Stimulated activated naive CD8-positive, alpha-beta T cell treated with anti-CD3 and anti-CD28 coated beads, Interleukin-15, Interleukin-2, amounts not matched to agents 100 ng/mL and 50 ng/mL, for 24 hours (primary cell): ENCODE data around the gene CABLES2.
A peak's percentile ranks its signal among the peaks of the same experiment; 100 is the strongest.

Source experiments
- H3K27ac Mint-ChIP-seq: one replicate; pipeline ENCODE4 v1.8.0; 2021; ENCODE audit warnings: mild to moderate bottlenecking, mixed read lengths
- H3K27me3 Mint-ChIP-seq: one replicate; pipeline ENCODE4 v1.8.0; 2021; ENCODE audit warnings: mixed read lengths
- H3K36me3 Mint-ChIP-seq: one replicate; pipeline ENCODE4 v1.8.0; 2021; ENCODE audit warnings: low read depth, mixed read lengths
- H3K4me1 Mint-ChIP-seq: one replicate; pipeline ENCODE4 v1.8.0; 2021; ENCODE audit warnings: low read depth, mixed read lengths
- H3K4me3 Mint-ChIP-seq: one replicate; pipeline ENCODE4 v1.8.0; 2021; ENCODE audit warnings: mild to moderate bottlenecking, mixed read lengths
- H3K9me3 Mint-ChIP-seq: one replicate; pipeline ENCODE4 v1.8.0; 2021; ENCODE audit warnings: mixed read lengths

Gene CABLES2

GRCh38 chr20:62354811-62355341 is 52.2 kb downstream of the CABLES2 start:
- no peaks in the 10 kb centered on the region for H3K4me1 Mint-ChIP-seq
- no peak overlapping the region for H3K27ac Mint-ChIP-seq
- H3K4me3 Mint-ChIP-seq, result no peak overlapping the region
- no peaks in the 10 kb centered on the region for H3K36me3 Mint-ChIP-seq
- no peaks in the 10 kb centered on the region for H3K27me3 Mint-ChIP-seq
- H3K9me3 Mint-ChIP-seq, result no peaks in the 10 kb centered on the region

GRCh38 chr20:62354031-62354808 is 52.9 kb downstream of the CABLES2 start:
- Mint-ChIP-seq H3K27ac (no peak overlapping the region), H3K4me3 (no peak overlapping the region), H3K27me3 (no peaks in the 10 kb centered on the region), H3K4me1 (no peaks in the 10 kb centered on the region), H3K36me3 (no peaks in the 10 kb centered on the region), H3K9me3 (peaks cover 3% of the 10 kb centered on the region)

GRCh38 chr20:62353289-62354030 is 53.6 kb downstream of the CABLES2 start:
- Mint-ChIP-seq H3K27me3 (no peaks in the 10 kb centered on the region), H3K36me3 (no peaks in the 10 kb centered on the region), H3K4me3 (no peak overlapping the region), H3K9me3 (peaks cover 7% of the 10 kb centered on the region), H3K27ac (no peak overlapping the region), H3K4me1 (no peaks in the 10 kb centered on the region)

GRCh38 chr20:62352402-62353288 is 54.4 kb downstream of the CABLES2 start:
- no peaks in the 10 kb centered on the region for H3K27me3 Mint-ChIP-seq
- H3K4me3 Mint-ChIP-seq, result no peak overlapping the region
- no peaks in the 10 kb centered on the region for H3K36me3 Mint-ChIP-seq

GRCh38 chr20:62351469-62352401 is 55.4 kb downstream of the CABLES2 start:
- H3K9me3 Mint-ChIP-seq, result peaks cover 11% of the 10 kb centered on the region
- no peak overlapping the region for H3K27ac Mint-ChIP-seq
- no peaks in the 10 kb centered on the region for H3K27me3 Mint-ChIP-seq
- H3K4me3 Mint-ChIP-seq, result no peak overlapping the region
- H3K36me3 Mint-ChIP-seq, result no peaks in the 10 kb centered on the region
- no peaks in the 10 kb centered on the region for H3K4me1 Mint-ChIP-seq

More at GRCh38 chr20:62352402-62353288, 54.4 kb downstream of the CABLES2 start:
- Mint-ChIP-seq H3K27ac (no peak overlapping the region), H3K9me3 (peaks cover 11% of the 10 kb centered on the region), H3K4me1 (no peaks in the 10 kb centered on the region)

GRCh38 chr20:62350629-62351422 is 56.3 kb downstream of the CABLES2 start:
- Mint-ChIP-seq H3K27me3 (no peaks in the 10 kb centered on the region), H3K9me3 (peaks cover 11% of the 10 kb centered on the region), H3K36me3 (no peaks in the 10 kb centered on the region), H3K4me1 (no peaks in the 10 kb centered on the region), H3K27ac (no peak overlapping the region), H3K4me3 (no peak overlapping the region)

- no peak overlapping the region for H3K4me3 Mint-ChIP-seq
- no peaks in the 10 kb centered on the region for H3K36me3 Mint-ChIP-seq
- no peaks in the 10 kb centered on the region for H3K27me3 Mint-ChIP-seq
- H3K9me3 Mint-ChIP-seq, result peaks cover 11% of the 10 kb centered on the region
- H3K27ac Mint-ChIP-seq, result no peak overlapping the region
- no peaks in the 10 kb centered on the region for H3K4me1 Mint-ChIP-seq
These were observed 56.9 kb downstream of the CABLES2 start for GRCh38 chr20:62350098-62350628.

GRCh38 chr20:62349556-62350097 is 57.5 kb downstream of the CABLES2 start:
- no peak overlapping the region for H3K4me3 Mint-ChIP-seq
- no peaks in the 10 kb centered on the region for H3K4me1 Mint-ChIP-seq
- H3K27ac Mint-ChIP-seq, result peak overlapping the region; percentile 36
- H3K9me3 Mint-ChIP-seq, result peaks cover 11% of the 10 kb centered on the region
- no peaks in the 10 kb centered on the region for H3K36me3 Mint-ChIP-seq
- no peaks in the 10 kb centered on the region for H3K27me3 Mint-ChIP-seq

- Mint-ChIP-seq H3K9me3 (peaks cover 11% of the 10 kb centered on the region), H3K27me3 (no peaks in the 10 kb centered on the region), H3K27ac (no peak overlapping the region), H3K36me3 (no peaks in the 10 kb centered on the region), H3K4me3 (no peak overlapping the region), H3K4me1 (no peaks in the 10 kb centered on the region)
These were observed 58.5 kb downstream of the CABLES2 start for GRCh38 chr20:62348604-62349003.

GRCh38 chr20:62347445-62347844 is 59.6 kb downstream of the CABLES2 start:
- no peaks in the 10 kb centered on the region for H3K36me3 Mint-ChIP-seq
- H3K4me3 Mint-ChIP-seq, result no peak overlapping the region
- peaks cover 11% of the 10 kb centered on the region for H3K9me3 Mint-ChIP-seq
- H3K27me3 Mint-ChIP-seq, result no peaks in the 10 kb centered on the region
- H3K27ac Mint-ChIP-seq, result no peak overlapping the region
- no peaks in the 10 kb centered on the region for H3K4me1 Mint-ChIP-seq

GRCh38 chr20:62347151-62347404 is 60.0 kb downstream of the CABLES2 start:
- peaks cover 11% of the 10 kb centered on the region for H3K9me3 Mint-ChIP-seq
- no peaks in the 10 kb centered on the region for H3K36me3 Mint-ChIP-seq
- no peak overlapping the region for H3K27ac Mint-ChIP-seq
- no peaks in the 10 kb centered on the region for H3K4me1 Mint-ChIP-seq
- no peak overlapping the region for H3K4me3 Mint-ChIP-seq
- H3K27me3 Mint-ChIP-seq, result no peaks in the 10 kb centered on the region

- no peaks in the 10 kb centered on the region for H3K36me3 Mint-ChIP-seq
- no peak overlapping the region for H3K27ac Mint-ChIP-seq
- no peak overlapping the region for H3K4me3 Mint-ChIP-seq
- H3K4me1 Mint-ChIP-seq, result no peaks in the 10 kb centered on the region
- H3K27me3 Mint-ChIP-seq, result no peaks in the 10 kb centered on the region
- peaks cover 11% of the 10 kb centered on the region for H3K9me3 Mint-ChIP-seq
These were observed 60.5 kb downstream of the CABLES2 start for GRCh38 chr20:62346398-62347150.
